ENCODE data around the gene MDM4.
A peak's percentile ranks its signal among the peaks of the same experiment; 100 is the strongest.
"Not testable (repeated sequence)": the region's sequence is repeated elsewhere in the genome, so short reads cannot be mapped to it uniquely, and the experiment has no call there.

The MDM4 gene

GRCh38 chr1:204517382-204517781, 1.2 kb downstream of the MDM4 start:
- DNase-seq (ENCODE audit: low spot score) = not testable (repeated sequence)

- DNase-seq (ENCODE audit: low spot score) = peak; percentile 98
Observed at GRCh38 chr1:204520834-204521709, 4.9 kb downstream of the MDM4 start.

- peak; percentile 58 for DNase-seq (ENCODE audit: low spot score)
Observed at GRCh38 chr1:204521941-204522521, 5.8 kb downstream of the MDM4 start.

DNA sequence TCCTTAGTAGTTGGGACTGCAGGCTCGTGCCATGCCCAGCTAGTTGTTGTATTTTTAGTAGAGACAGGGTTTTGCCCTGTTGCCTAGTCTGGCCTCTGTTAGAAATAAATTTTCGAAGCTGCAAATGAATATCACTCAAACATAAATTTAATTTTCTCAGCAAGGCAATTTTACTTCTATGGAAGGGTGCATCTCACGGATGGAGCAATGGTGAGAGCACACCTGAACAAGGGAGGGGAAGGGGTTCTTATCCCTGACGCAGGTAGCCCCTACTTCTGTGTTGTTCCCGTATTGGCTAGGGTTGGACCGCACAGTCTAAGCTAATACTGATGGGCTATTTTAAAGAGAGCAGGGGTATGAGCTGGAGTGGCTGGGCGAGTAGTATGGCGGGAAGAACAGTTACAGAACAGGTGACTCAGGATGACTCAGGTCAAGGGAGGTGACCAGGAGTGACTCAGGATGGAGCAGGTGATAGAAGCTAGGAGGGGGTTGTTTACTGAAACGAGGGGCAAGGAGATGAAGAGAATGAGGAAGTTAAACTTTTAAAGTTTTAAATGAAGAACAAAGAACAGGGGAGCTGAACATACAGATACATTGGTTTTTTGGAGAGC, 7.5 kb downstream of the MDM4 start:
- DNase-seq (ENCODE audit: low spot score) = no peak

DNA sequence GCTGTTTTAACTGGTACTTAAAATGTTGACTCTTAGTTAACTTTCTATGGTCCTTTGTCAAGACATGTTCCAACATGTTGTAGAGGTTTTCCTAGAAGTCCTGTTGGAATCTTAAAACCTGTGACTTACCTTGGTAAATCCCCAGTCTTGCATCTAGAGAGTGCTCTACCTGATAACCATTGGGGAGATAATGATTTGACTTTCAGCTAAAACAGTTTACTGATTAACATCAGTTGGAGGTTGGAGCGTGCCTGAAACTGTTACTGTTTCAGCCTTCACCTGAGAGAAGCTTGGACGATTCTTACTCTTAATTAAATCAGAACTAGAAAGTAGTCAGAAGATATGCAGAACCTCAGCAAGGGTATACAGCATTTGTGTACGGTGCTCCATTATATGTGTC, 8.8 kb downstream of the MDM4 start:
- DNase-seq (ENCODE audit: low spot score) = no peak

- no peak for DNase-seq (ENCODE audit: low spot score)
Observed at GRCh38 chr1:204528241-204528640, 12.0 kb downstream of the MDM4 start.

GRCh38 chr1:204528677-204529076, 12.5 kb downstream of the MDM4 start:
- no peak for DNase-seq (ENCODE audit: low spot score)

DNA sequence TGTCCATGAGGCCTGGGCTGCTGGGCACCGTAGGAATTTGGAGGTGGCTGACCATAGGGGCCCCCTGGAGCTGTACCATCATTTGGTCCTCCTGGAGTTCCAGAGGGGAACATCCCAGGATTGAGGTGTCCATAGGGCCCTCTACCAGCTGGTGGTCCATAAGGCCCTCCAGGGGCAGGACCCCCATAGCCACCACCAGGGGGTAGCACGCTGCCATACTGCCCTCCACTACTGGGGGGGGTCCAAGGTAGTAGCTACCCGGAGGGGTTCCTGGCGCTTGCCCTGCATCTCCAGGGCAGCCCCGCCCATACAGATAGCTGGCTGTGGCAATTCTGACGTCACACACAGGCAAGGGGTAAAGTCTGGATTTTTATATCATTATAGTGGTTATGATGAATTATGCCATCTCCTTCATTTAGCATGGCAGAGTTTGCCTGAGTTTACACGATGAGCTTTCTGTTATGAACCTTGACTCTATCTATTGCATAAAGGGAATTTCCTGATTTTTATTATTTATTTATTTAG, 13.2 kb downstream of the MDM4 start:
- DNase-seq (ENCODE audit: low spot score) = no peak

- DNase-seq (ENCODE audit: low spot score) = peak; percentile 42
Observed at GRCh38 chr1:204530932-204531331, 14.7 kb downstream of the MDM4 start.

DNA sequence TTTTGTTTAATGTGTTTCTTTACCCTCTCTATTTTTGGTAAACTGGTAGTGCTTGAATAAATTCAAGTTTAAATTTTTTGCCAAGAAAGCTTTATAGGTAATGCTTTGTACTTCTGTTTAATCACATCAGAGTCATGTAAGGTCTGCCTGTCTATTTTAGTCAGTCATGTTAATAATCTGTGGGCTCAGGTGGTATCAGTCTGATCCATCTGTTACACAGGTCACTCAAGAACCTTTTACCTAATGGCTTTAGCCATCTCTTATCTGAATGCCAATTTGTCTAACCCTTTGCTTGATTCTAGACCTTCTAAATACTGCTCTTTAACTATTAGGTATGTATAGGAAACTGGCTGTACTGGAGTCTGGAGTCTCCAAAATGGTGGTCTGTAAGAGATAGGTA, 16.6 kb downstream of the MDM4 start:
- no peak for DNase-seq (ENCODE audit: low spot score)

GRCh38 chr1:204541626-204542025, 25.4 kb downstream of the MDM4 start:
- DNase-seq (ENCODE audit: low spot score) = no peak

DNA sequence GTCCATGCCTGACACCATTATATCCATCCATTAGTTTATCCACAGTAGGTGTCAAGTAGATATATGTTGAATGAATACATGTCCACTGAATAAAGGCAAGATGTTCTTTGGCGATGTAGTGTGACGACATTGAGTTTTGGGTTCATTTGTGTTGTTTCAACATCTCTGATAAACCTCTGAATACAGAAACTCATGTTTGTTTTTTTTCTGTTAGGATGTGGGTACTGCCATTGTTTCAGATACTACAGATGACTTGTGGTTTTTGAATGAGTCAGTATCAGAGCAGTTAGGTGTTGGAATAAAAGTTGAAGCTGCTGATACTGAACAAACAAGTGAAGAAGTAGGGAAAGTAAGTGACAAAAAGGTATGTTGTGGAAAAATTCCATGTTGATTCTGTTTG, 28.1 kb downstream of the MDM4 start:
- no peak for DNase-seq (ENCODE audit: low spot score)

DNA sequence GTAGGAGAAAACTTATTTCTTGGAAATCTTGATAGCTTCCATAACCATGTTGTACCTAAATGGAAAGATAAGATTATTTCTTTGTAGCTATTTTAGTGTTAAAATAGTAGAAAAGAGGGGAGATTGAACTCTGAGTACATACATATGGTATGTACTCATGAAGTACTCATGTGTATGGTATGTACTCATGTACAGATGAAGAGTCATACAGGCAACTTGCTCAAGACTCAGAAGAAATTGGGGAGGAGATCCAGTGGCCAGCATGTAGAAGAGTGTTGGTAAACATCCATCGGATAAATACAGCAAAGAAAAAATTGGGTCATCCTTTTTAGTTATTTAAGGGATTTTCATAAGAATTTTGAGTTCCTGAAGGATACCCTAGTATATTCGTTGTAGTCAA, 29.0 kb downstream of the MDM4 start:
- DNase-seq (ENCODE audit: low spot score) = no peak

- DNase-seq (ENCODE audit: low spot score) = no peak
Observed at GRCh38 chr1:204545881-204546280, 29.7 kb downstream of the MDM4 start.

- DNase-seq (ENCODE audit: low spot score) = no peak
Observed at GRCh38 chr1:204548265-204548664, 32.1 kb downstream of the MDM4 start.

GRCh38 chr1:204549313-204549712, 33.1 kb downstream of the MDM4 start:
- no peak for DNase-seq (ENCODE audit: low spot score)

- DNase-seq (ENCODE audit: low spot score) = no peak
Observed at GRCh38 chr1:204550926-204551325, 34.7 kb downstream of the MDM4 start.

GRCh38 chr1:204556458-204557052, 40.3 kb downstream of the MDM4 start:
- DNase-seq (ENCODE audit: low spot score) = no peak

- peak; percentile 46 for DNase-seq (ENCODE audit: low spot score)
Observed at GRCh38 chr1:204558467-204558866, 42.3 kb downstream of the MDM4 start.

- peak; percentile 52 for DNase-seq (ENCODE audit: low spot score)
Observed at GRCh38 chr1:204560002-204560401, 43.8 kb downstream of the MDM4 start.

GRCh38 chr1:204560590-204561150, 44.5 kb downstream of the MDM4 start:
- no peak for DNase-seq (ENCODE audit: low spot score)

Data from NAMALWA (cell line).